Right ventricle myocardium inferior (tissue), 1 donor: ENCODE data around the gene MAST4. TPM values are rescaled to one million over a fixed set of nuclear protein-coding genes. Genes with fewer than 3 reads are reported as not detected.
A peak's percentile ranks its signal among the peaks of the same experiment; 100 is the strongest.
"Not testable (repeated sequence)": the region's sequence is repeated elsewhere in the genome, so short reads cannot be mapped to it uniquely, and the experiment has no call there.

ENCODE experiments used
- ATAC-seq: fragments of 200-7000 bp; cut with Tn5 transposase; one replicate; pipeline ENCODE4 v1.9.1; 2020; ENCODE audit warnings: mild to moderate bottlenecking, moderate library complexity
- DNase-seq: peaks from one replicate; pipeline ENCODE4 v3.0.0; 2021; ENCODE audit errors: missing footprints
- intact Hi-C: fragments of 100-400 bp; cut with DNase I; formaldehyde crosslinking; loops from one replicate; pipeline ENCODE4 v1.11.0; 2022
- total RNA-seq: library from RNA; stranded (reverse); fragmentation: NEBNext Ultra II Directional; extraction: Animal tissue kit (Norgen Biotek cat#: 25700); gene quantifications from one replicate; pipeline ENCODE4 v1.2.1, GENCODE V29; 2021
- donor health status: DM: no; HTN: yes; CAD: no; lungs with severe emphysema.

Gene MAST4
- total RNA-seq, 1 donor from 2014 or later = 39.6 TPM

DNA sequence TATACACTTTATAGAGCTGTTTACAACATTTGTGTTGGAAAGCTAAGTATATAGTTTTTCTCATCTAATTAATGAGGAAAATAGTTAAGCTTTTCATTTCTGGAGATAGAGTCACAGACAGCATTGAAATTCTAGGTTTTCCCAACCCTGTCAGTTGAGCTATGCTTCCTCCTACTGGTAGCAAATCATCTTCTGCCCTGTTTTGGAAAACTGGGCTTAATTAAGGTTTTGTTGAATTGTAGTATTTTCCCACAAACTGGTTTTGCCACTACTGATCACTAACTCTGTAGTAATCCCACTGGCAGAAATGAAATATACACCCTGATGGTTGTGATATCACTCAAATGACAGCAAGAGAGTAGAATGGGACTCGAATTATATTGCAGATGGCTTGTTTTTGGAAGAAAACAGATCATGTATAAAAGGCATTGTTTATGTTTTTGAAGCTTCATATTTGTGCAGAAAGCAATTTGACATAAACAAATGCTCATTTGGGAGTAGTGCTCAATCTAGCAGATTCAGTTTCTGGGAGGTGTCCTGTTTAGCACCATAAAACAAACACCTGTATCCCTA lies 553.8 kb downstream of the MAST4 start:
- DNase-seq = no peak
- intact Hi-C loops = loop anchor here (5.0 kb wide), 3 partner anchors 163 to 338 kb away; no protein-coding TSS in a partner anchor
- no peak for ATAC-seq

- intact Hi-C loops = loop anchor here (5.0 kb wide), 2 partner anchors 325 to 340 kb away; no protein-coding TSS in a partner anchor
- ATAC-seq (no peak), DNase-seq (no peak)
Measured at GRCh38 chr5:67152400-67152799, 556.2 kb downstream of the MAST4 start.

- DNase-seq = no peak
- ATAC-seq = no peak
- intact Hi-C loops = loop anchor here (5.0 kb wide), 2 partner anchors 326 to 341 kb away; no protein-coding TSS in a partner anchor
Measured at GRCh38 chr5:67153292-67153691, 557.1 kb downstream of the MAST4 start.

DNA sequence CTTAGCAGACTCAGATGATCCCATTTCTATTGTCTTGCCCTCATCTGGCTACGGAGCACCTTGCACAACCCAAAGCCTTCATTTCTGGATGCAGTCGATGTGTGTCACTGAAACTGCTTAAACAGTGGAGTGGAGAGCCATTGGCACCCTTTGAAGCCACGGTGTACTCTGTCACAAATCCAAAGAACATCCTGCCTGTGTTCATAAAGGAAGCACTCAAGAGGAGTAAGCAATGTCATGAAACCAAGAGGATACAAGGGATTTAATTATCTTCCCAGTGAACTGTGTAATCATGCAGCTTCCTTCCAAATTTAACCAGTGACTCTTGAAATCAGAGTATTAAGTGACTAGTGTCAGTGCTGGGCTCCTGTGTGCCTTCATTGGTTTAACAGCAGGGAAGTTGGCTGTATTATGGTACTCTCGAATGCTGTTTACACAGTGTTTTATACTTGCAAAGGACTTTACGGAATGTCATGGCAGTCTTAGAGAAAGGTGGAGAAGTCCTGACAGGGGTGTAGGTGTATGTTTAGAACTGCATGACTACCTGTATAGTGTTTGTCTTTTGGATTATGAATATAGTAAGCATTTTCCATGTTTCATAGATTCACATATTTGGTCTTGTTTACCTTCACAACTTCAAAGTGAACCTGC lies 558.5 kb downstream of the MAST4 start:
- intact Hi-C loops = loop anchor here (5.0 kb wide), 2 partner anchors 327 to 342 kb away; no protein-coding TSS in a partner anchor
- ATAC-seq (peak; percentile 88), DNase-seq (no peak)

DNA sequence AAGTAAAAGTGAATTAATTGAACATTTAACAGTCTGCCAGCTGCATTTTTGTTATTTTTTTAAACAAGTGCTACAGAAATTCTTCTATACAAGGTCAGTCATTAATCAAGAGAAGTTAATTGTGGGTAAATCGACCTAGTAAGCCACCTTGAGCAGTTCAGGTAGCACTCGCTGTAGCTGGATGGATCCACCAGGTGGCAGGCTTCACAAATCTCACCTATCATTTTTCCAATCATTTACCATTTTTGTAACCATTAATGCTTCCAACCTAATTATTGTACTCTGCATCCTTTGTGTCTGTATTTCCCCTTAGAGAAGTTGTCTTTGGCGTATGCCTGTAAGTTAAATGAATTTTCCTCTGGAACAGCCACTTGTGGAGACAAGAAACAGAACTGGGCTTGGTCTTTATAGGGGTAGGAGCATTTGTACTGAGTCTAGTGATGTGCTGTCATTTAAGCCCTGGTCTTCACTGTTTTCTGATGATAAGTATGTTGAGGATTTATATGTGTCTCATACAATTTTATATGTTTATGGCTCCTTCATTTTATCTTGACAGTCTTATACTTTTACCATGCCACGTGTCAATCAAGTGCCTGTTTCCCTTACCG lies 560.9 kb downstream of the MAST4 start:
- intact Hi-C loops = loop anchor here (2.0 kb wide), 1 partner anchor 52 kb away; no protein-coding TSS in a partner anchor
- ATAC-seq (no peak), DNase-seq (no peak)

- no peak for DNase-seq
- intact Hi-C loops = no loop called here
- ATAC-seq = no peak
Measured at GRCh38 chr5:67160272-67160671, 564.1 kb downstream of the MAST4 start.

- intact Hi-C loops = no loop called here
- no peak for ATAC-seq
- no peak for DNase-seq
Measured at GRCh38 chr5:67160985-67161384, 564.8 kb downstream of the MAST4 start.

- intact Hi-C loops = no loop called here
- DNase-seq = no peak
- no peak for ATAC-seq
Measured at GRCh38 chr5:67161767-67162166, 565.6 kb downstream of the MAST4 start.

- ATAC-seq = no peak
Measured at GRCh38 chr5:67163231-67163756, 567.1 kb downstream of the MAST4 start.

GRCh38 chr5:67163863-67164595 lies 567.8 kb downstream of the MAST4 start:
- DNase-seq (peak; percentile 69), ATAC-seq (no peak)
- intact Hi-C loops = loop anchor here (2.0 kb wide), 1 partner anchor 45 kb away; no protein-coding TSS in a partner anchor

More at GRCh38 chr5:67163231-67163756, 567.1 kb downstream of the MAST4 start:
- DNase-seq = peak; percentile 64
- intact Hi-C loops = no loop called here

DNA sequence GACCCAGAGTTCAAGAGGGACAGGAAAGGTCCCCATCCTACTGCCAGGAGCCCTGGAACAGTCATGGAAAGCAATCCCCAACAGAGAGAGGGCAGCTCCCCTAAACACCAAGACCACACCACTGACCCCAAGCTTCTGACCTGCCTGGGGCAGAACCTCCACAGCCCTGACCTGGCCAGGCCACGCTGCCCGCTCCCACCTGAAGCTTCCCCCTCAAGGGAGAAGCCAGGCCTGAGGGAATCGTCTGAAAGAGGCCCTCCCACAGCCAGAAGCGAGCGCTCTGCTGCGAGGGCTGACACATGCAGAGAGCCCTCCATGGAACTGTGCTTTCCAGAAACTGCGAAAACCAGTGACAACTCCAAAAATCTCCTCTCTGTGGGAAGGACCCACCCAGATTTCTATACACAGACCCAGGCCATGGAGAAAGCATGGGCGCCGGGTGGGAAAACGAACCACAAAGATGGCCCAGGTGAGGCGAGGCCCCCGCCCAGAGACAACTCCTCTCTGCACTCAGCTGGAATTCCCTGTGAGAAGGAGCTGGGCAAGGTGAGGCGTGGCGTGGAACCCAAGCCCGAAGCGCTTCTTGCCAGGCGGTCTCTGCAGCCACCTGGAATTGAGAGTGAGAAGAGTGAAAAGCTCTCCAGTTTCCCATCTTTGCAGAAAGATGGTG lies 568.8 kb downstream of the MAST4 start:
- ATAC-seq (no peak), DNase-seq (no peak)
- intact Hi-C loops = loop anchor here (2.0 kb wide), 1 partner anchor 44 kb away; no protein-coding TSS in a partner anchor

DNA sequence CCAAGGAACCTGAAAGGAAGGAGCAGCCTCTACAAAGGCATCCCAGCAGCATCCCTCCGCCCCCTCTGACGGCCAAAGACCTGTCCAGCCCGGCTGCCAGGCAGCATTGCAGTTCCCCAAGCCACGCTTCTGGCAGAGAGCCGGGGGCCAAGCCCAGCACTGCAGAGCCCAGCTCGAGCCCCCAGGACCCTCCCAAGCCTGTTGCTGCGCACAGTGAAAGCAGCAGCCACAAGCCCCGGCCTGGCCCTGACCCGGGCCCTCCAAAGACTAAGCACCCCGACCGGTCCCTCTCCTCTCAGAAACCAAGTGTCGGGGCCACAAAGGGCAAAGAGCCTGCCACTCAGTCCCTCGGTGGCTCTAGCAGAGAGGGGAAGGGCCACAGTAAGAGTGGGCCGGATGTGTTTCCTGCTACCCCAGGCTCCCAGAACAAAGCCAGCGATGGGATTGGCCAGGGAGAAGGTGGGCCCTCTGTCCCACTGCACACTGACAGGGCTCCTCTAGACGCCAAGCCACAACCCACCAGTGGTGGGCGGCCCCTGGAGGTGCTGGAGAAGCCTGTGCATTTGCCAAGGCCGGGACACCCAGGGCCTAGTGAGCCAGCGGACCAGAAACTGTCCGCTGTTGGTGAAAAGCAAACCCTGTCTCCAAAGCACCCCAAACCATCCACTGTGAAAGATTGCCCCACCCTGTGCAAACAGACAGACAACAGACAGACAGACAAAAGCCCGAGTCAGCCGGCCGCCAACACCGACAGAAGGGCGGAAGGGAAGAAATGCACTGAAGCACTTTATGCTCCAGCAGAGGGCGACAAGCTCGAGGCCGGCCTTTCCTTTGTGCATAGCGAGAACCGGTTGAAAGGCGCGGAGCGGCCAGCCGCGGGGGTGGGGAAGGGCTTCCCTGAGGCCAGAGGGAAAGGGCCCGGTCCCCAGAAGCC lies 569.6 kb downstream of the MAST4 start:
- intact Hi-C loops = loop anchor here (2.0 kb wide), 1 partner anchor 43 kb away; no protein-coding TSS in a partner anchor
- peak; percentile 82 for ATAC-seq
- peak; percentile 93 for DNase-seq

- ATAC-seq = peak; percentile 56
- intact Hi-C loops = no loop called here
Measured at GRCh38 chr5:67166460-67167285, 570.5 kb downstream of the MAST4 start.

GRCh38 chr5:67168069-67168468 lies 571.9 kb downstream of the MAST4 start:
- no peak for DNase-seq
- ATAC-seq = no peak
- intact Hi-C loops = no loop called here

More at GRCh38 chr5:67166460-67167285, 570.5 kb downstream of the MAST4 start:
- peak; percentile 83 for DNase-seq

GRCh38 chr5:67170767-67171166 lies 574.6 kb downstream of the MAST4 start:
- intact Hi-C loops = no loop called here
- ATAC-seq = peak; percentile 79
- DNase-seq = no peak

GRCh38 chr5:67173351-67173750 lies 577.2 kb downstream of the MAST4 start:
- intact Hi-C loops, DNase-seq, ATAC-seq: not testable (repeated sequence)
